H1 (cell line): ENCODE data around the gene ATAT1. TPM values are rescaled to one million over a fixed set of nuclear protein-coding genes. Genes with fewer than 3 reads are reported as not detected.

ENCODE experiments used
- CTCF ChIA-PET: fragments of 300-600 bp; sonication (Branson Sonifier 250); formaldehyde crosslinking; loops from one replicate; lab custom pipeline; 2021; ENCODE audit not compliant: partially characterized antibody; lab: Charles Lee
- POLR2A ChIA-PET: fragments of 300-600 bp; sonication (Branson Sonifier 250); formaldehyde crosslinking; loops from one replicate; lab custom pipeline; 2021; ENCODE audit warnings: inconsistent platforms; ENCODE audit not compliant: partially characterized antibody; lab: Charles Lee
- DNase-seq, 2 experiments: peaks; one replicate each; pipeline versions ENCODE4 v3.0.0 to v3.0.0-alpha.2; 2010 to 2022; ENCODE audit warnings: low spot score in 2 of 2, low read depth in 1 of 2, mixed read lengths in 1 of 2
- FAIRE-seq: peaks from 2 replicates; lab custom pipeline; 2011; peaks lifted over from hg19 to GRCh38; lab: Jason Lieb, UNC
- H2AFZ ChIP-seq: 2 replicates; pipeline ENCODE4 v1.8.1; 2012; ENCODE audit warnings: low read length, inconsistent platforms
- H2AK5ac ChIP-seq: 2 replicates; pipeline ENCODE4 v1.6.1; 2013; ENCODE audit warnings: low read depth, low read length
- H2BK120ac ChIP-seq: replicated peaks from 2 replicates; pipeline ENCODE3; 2013; ENCODE audit warnings: low read depth, low read length, inconsistent platforms
- H2BK12ac ChIP-seq: 2 replicates; pipeline ENCODE4 v1.6.1; 2013; ENCODE audit warnings: low read depth, low read length
- H2BK15ac ChIP-seq: 2 replicates; pipeline ENCODE4 v1.6.1; 2013; ENCODE audit warnings: low read length
- H2BK20ac ChIP-seq: 2 replicates; pipeline ENCODE4 v1.6.1; 2013; ENCODE audit warnings: low read length
- H2BK5ac ChIP-seq: 2 replicates; pipeline ENCODE4 v1.6.1; 2013; ENCODE audit warnings: low read depth, low read length
- H3K14ac ChIP-seq: 2 replicates; pipeline ENCODE4 v1.6.1; 2013; ENCODE audit warnings: inconsistent platforms; ENCODE audit not compliant: insufficient read length
- H3K18ac ChIP-seq: 2 replicates; pipeline ENCODE4 v1.6.1; 2013; ENCODE audit warnings: low read length; ENCODE audit errors: extremely low read depth
- H3K23ac ChIP-seq: 2 replicates; pipeline ENCODE4 v1.6.1; 2013; ENCODE audit warnings: inconsistent platforms; ENCODE audit not compliant: insufficient read length
- H3K23me2 ChIP-seq: 2 replicates; pipeline ENCODE4 v1.6.1; 2013; ENCODE audit warnings: low read depth, low read length
- H3K27ac ChIP-seq: 2 replicates; pipeline ENCODE4 v1.6.1; 2011; ENCODE audit warnings: low read depth, low read length, inconsistent platforms
- H3K27me3 ChIP-seq, 4 experiments: replicated peaks in 1 of 4; 1 replicate in 1 of 4; 2 replicates in 3 of 4; pipeline versions ENCODE4 v1.6.1 to v1.8.1; 2011 to 2013; ENCODE audit warnings: low read length in 3 of 4, mild to moderate bottlenecking in 3 of 4, inconsistent platforms in 2 of 4, mixed read lengths in 2 of 4, moderate library complexity in 1 of 4; ENCODE audit not compliant: control insufficient read depth in 3 of 4, insufficient read depth in 3 of 4; ENCODE audit errors: extremely low read depth in 1 of 4
- H3K36me3 ChIP-seq, 4 experiments: 2 replicates each; pipeline versions ENCODE4 v1.6.1 to v1.8.1; 2011 to 2013; ENCODE audit warnings: mild to moderate bottlenecking in 4 of 4, low read length in 3 of 4, moderate library complexity in 2 of 4, control low read depth in 1 of 4, inconsistent platforms in 1 of 4; ENCODE audit not compliant: insufficient read depth in 4 of 4, control insufficient read depth in 2 of 4
- H3K4ac ChIP-seq: replicated peaks from 2 replicates; pipeline ENCODE3; 2013; ENCODE audit warnings: low read length, low read depth, mixed read lengths, inconsistent platforms; ENCODE audit not compliant: insufficient read length
- H3K4me1 ChIP-seq, 4 experiments: replicated peaks in 1 of 4; 1 replicate in 1 of 4; 2 replicates in 3 of 4; pipeline versions ENCODE4 v1.6.1 to v1.8.1; 2011 to 2013; ENCODE audit warnings: low read length in 3 of 4, inconsistent platforms in 2 of 4, mixed read lengths in 1 of 4; ENCODE audit not compliant: insufficient read depth in 4 of 4, control insufficient read depth in 3 of 4
- H3K4me2 ChIP-seq, 2 experiments: 2 replicates each; pipeline versions ENCODE4 v1.6.1 to v1.8.1; 2011 to 2013; ENCODE audit warnings: low read depth in 2 of 2, low read length in 2 of 2, control low read depth in 1 of 2, inconsistent platforms in 1 of 2, mild to moderate bottlenecking in 1 of 2; ENCODE audit not compliant: insufficient read depth in 1 of 2
- H3K4me3 ChIP-seq, 4 experiments: fragments of 200-600, 300-600 bp in 1 of 4; sonication (generic), shearing (Covaris generic), sonication (Bioruptor Twin) in 1 of 4; 2 replicates each; pipeline versions ENCODE4 v1.5.1 to v1.8.1; 2011 to 2016; ENCODE audit warnings: low read length in 4 of 4, low read depth in 3 of 4, control low read depth in 2 of 4, inconsistent platforms in 2 of 4, mild to moderate bottlenecking in 2 of 4, mixed read lengths in 1 of 4, moderate library complexity in 1 of 4; ENCODE audit not compliant: insufficient read depth in 2 of 4; ENCODE audit errors: extremely low read depth in 1 of 4
- H3K56ac ChIP-seq: replicated peaks from 2 replicates; pipeline ENCODE3; 2013; ENCODE audit warnings: low read depth, mild to moderate bottlenecking, mixed read lengths, low read length, inconsistent platforms; ENCODE audit not compliant: insufficient read length
- H3K79me1 ChIP-seq: 2 replicates; pipeline ENCODE4 v1.6.1; 2013; ENCODE audit warnings: low read depth, low read length, control low read depth
- H3K79me2 ChIP-seq, 2 experiments: 2 replicates each; pipeline versions ENCODE4 v1.6.1 to v1.8.1; 2012 to 2013; ENCODE audit warnings: low read length in 2 of 2, mild to moderate bottlenecking in 2 of 2, inconsistent platforms in 1 of 2; ENCODE audit not compliant: insufficient read depth in 2 of 2, control insufficient read depth in 1 of 2
- H3K9ac ChIP-seq, 4 experiments: replicated peaks in 1 of 4; 1 replicate in 1 of 4; 2 replicates in 3 of 4; pipeline versions ENCODE4 v1.6.1 to v1.8.1; 2011 to 2013; ENCODE audit warnings: low read depth in 3 of 4, low read length in 3 of 4, control low read depth in 2 of 4, mild to moderate bottlenecking in 2 of 4, moderate library complexity in 2 of 4, inconsistent platforms in 1 of 4; ENCODE audit errors: extremely low read depth in 1 of 4
- H3K9me3 ChIP-seq, 2 experiments: 2 replicates each; pipeline versions ENCODE4 v1.6.1 to v1.8.1; 2012 to 2013; ENCODE audit warnings: mild to moderate bottlenecking in 2 of 2, moderate library complexity in 2 of 2, control low read depth in 1 of 2, inconsistent platforms in 1 of 2, low read depth in 1 of 2, low read length in 1 of 2, mixed read lengths in 1 of 2; ENCODE audit not compliant: insufficient read depth in 2 of 2
- H4K20me1 ChIP-seq, 2 experiments: replicated peaks in 1 of 2; 2 replicates each; pipeline versions ENCODE3 to v1.8.1; 2011 to 2013; ENCODE audit warnings: inconsistent platforms in 2 of 2, low read length in 2 of 2, mild to moderate bottlenecking in 1 of 2; ENCODE audit not compliant: insufficient read depth in 2 of 2, control insufficient read depth in 1 of 2
- H4K5ac ChIP-seq: 2 replicates; pipeline ENCODE4 v1.6.1; 2013; ENCODE audit warnings: low read length, low read depth, mixed read lengths, inconsistent platforms; ENCODE audit not compliant: insufficient read length
- H4K8ac ChIP-seq: 2 replicates; pipeline ENCODE4 v1.8.0; 2013; ENCODE audit warnings: mild to moderate bottlenecking, moderate library complexity, low read length, inconsistent platforms; ENCODE audit not compliant: insufficient read depth; ENCODE audit errors: extremely low read depth
- H4K91ac ChIP-seq: replicated peaks from 2 replicates; pipeline ENCODE3; 2013; ENCODE audit warnings: low read length, mixed read lengths, inconsistent platforms; ENCODE audit not compliant: insufficient read length
- CHD1 ChIP-seq: IDR thresholded peaks from 2 replicates; pipeline ENCODE4 v1.6.1; 2012; ENCODE audit warnings: low read depth, low read length, improper control_type of control experiment
- CHD2 ChIP-seq: IDR thresholded peaks from 2 replicates; pipeline ENCODE4 v1.6.1; 2012; ENCODE audit warnings: low read length, improper control_type of control experiment
- KDM1A ChIP-seq: fragments of 200-600, 300-600 bp; sonication (generic); IDR thresholded peaks from 2 replicates; pipeline ENCODE4 v1.7.1; 2016; ENCODE audit warnings: mild to moderate bottlenecking, low read length, borderline replicate concordance
- KDM5A ChIP-seq: fragments of 200-600 bp; IDR thresholded peaks from 2 replicates; pipeline ENCODE4 v1.7.1; 2012; ENCODE audit warnings: mild to moderate bottlenecking, low read length, inconsistent platforms, mixed read lengths
- MAX ChIP-seq: IDR thresholded peaks from 2 replicates; pipeline ENCODE4 v1.6.1; 2012; ENCODE audit warnings: inconsistent platforms
- NRF1 ChIP-seq: IDR thresholded peaks from 2 replicates; pipeline ENCODE4 v1.6.1; 2011; ENCODE audit warnings: mild to moderate bottlenecking, low read depth, low read length, improper control_type of control experiment
- WGBS, 2 experiments: shearing (Covaris generic) in 1 of 2; methylation state at CpG; one replicate each; pipeline versions ENCODE4 v1.1.6 to v1.1.7; 2013 to 2015; ENCODE audit warnings: low lambda C conversion rate in 2 of 2, mixed read lengths in 2 of 2, inconsistent platforms in 1 of 2, low coverage in 1 of 2, missing lambda C conversion rate in 1 of 2; ENCODE audit not compliant: insufficient replicate concordance in 2 of 2, insufficient coverage in 1 of 2, insufficient read length in 1 of 2; ENCODE audit errors: extremely low coverage in 1 of 2, missing lambda C conversion rate in 1 of 2; 5-methylcytosine and 5-hydroxymethylcytosine counted together
- polyA plus RNA-seq, 7 experiments: library from polyadenylated mRNA; depleted of rRNA in 3 of 7; stranded (reverse) in 5 of 7; unstranded in 2 of 7; fragments of >200 nt in 5 of 7; fragments of 200-250 nt in 2 of 7; gene quantifications; 1 replicate in 5 of 7; 2 replicates in 1 of 7; 4 replicates in 1 of 7; pipeline versions ENCODE4 v1.2.1 to v1.2.3, GENCODE V29; 2011 to 2013; ENCODE audit warnings: missing spikeins in 2 of 7, mixed read lengths in 2 of 7
- total RNA-seq: library from RNA; stranded (reverse); fragmentation: NEBNext Ultra II Directional; extraction: Animal tissue kit (Norgen Biotek cat#: 25700); gene quantifications from 2 replicates; pipeline ENCODE4 v1.2.1, GENCODE V29; 2021

The ATAT1 gene
- total and polyA plus RNA-seq, 2 of the 8 experiments (the other 6 are each of a cell fraction or from before 2014, with no cell fraction given), result 14.4 to 14.6 TPM

GRCh38 chr6:30651143-30651542, 24.5 kb downstream of the ATAT1 start:
- Histone ChIP-seq H2AK5ac (no peak overlapping the region), H2BK15ac (no peak overlapping the region), H3K56ac (no peak overlapping the region), H3K27ac (no peak overlapping the region), H3K9me3 (no peaks in the 10 kb centered on the region), H3K23ac (no peak overlapping the region), H2AFZ (no peak overlapping the region), H4K8ac (no peak overlapping the region), H3K4me2 (no peak overlapping the region), H4K20me1 (peaks cover 3% of the 10 kb centered on the region in 2 experiments), H3K4me1 (peaks cover 0 to 4% (median 2%) of the 10 kb centered on the region in 4 experiments; a peak in 5 of 7 replicates), H3K4me3 (no peak overlapping the region), H3K23me2 (peaks cover 5% of the 10 kb centered on the region; the same call in 1 of the 2 replicates), H3K79me2 (peaks cover 0 to 11% of the 10 kb centered on the region in 2 experiments; a peak in 2 of 4 replicates), H2BK120ac (no peak overlapping the region), H3K79me1 (peaks cover 4% of the 10 kb centered on the region; the same call in 1 of the 2 replicates), H2BK5ac (no peak overlapping the region), H2BK20ac (no peak overlapping the region), H3K18ac (no peak overlapping the region), H4K5ac (no peak overlapping the region), H3K9ac (no peak overlapping the region), H2BK12ac (no peak overlapping the region), H3K14ac (no peak overlapping the region), H3K27me3 (no peaks in the 10 kb centered on the region), H3K36me3 (peaks cover 5 to 49% (median 33%) of the 10 kb centered on the region in 4 experiments), H3K4ac (no peak overlapping the region), H4K91ac (no peak overlapping the region)
- ChIA-PET CTCF (interaction anchor here (0.6 to 1.5 kb wide), 5 partner anchors 11 to 206 kb away, joined by 3 to 5 read pairs (median 4); no protein-coding TSS in a partner anchor), POLR2A (interaction anchor here (0.6 to 8.1 kb wide), 18 partner anchors 9 to 133 kb away, joined by 3 to 50 read pairs (median 4); partner anchors contain the start of genes ATAT1, MDC1, MRPS18B and PPP1R10)
- no peak for TF ChIP-seq KDM1A
- TF ChIP-seq KDM5A, result no peak
- no peak for TF ChIP-seq CHD1
- no peak for TF ChIP-seq CHD2
- TF ChIP-seq MAX, result no peak
- no peak for TF ChIP-seq NRF1
- no peak for FAIRE-seq
- 92% methylated on average over 11 of the region's 12 CpGs; no CpG with 5 or more reads in 1 of the 2 experiments for WGBS, 2 experiments
- DNase-seq, result no peak
